Smooth muscle cell of the brain vasculature (primary cell): ENCODE measurements around the gene FMN1.

Experiments
- DNase-seq: peaks from one replicate; pipeline ENCODE4 v3.0.0-alpha.2; 2012; ENCODE audit warnings: low read depth, low spot score

Gene FMN1

DNA sequence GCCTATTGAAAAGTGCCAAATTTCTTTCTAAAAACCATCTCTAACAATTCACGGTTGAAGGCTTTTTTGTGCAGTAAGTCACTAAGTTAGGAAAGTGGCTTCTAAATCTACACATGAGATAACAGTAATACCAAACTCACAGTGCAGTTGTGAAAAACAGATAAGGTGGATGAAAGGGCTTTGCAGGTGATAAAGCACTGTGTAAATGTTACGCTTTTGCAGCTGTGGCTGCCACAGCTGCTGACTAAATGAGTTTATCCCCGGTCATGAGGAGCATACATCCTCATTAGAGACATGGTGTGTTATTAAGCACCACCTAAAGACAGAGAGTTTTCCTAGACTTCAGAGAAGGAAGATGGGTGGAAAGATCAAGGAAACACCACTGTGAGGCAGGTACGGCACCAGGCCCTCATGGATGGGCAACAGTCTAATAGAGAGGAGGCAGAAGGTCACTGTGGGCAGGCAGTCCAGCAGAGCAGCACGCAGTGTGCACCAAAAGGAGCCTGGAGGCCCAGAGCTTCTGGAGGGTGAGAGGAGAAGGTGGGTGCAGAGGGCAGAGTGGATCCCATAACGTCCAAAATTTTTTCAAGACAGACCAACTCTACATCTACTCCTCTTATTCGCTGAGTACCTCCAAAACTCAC lies 68.5 kb downstream of the FMN1 start:
- DNase-seq: no peak

DNA sequence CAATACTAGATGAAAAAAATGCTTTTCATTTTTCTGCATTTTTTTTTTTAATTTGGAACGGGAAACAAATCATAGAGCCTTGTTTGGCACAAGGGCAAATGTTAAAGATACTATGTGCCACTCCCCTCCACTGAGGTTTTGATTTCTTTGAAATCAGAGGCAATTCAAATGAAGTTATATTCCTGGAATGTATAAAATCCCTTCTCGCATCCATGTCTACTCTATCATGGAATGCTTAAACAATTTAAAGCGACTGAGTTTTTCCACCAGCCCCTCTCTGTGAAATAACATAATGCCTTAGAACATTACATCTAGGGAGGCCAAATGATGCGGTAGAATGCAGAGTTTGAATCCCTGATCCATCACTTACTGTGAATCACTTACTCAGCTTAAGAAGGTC lies 69.7 kb downstream of the FMN1 start:
- no peak for DNase-seq

GRCh38 chr15:33124279-33124678 lies 70.2 kb downstream of the FMN1 start:
- no peak for DNase-seq

DNA sequence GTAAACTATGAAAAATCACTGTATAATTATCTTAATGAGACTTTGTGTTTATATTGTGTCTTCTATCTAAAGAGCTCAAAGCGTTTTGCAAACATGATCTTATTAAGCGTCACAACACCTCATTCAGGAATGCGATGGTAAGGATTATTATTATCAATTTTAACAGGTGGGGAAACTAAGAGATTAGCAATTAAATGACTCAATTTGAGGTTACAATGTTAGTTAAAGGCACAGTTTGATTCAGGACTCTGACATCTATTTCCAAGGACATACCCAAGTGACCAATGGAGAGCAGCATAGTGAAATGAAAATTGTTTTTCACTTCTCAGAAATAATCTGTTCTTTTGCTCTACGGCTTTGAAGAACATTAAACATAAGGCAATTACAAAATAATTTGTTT lies 74.6 kb downstream of the FMN1 start:
- no peak for DNase-seq

GRCh38 chr15:33119273-33119672 lies 75.2 kb downstream of the FMN1 start:
- no peak for DNase-seq

- DNase-seq: no peak
Observed at GRCh38 chr15:33116198-33116597, 78.3 kb downstream of the FMN1 start.

DNA sequence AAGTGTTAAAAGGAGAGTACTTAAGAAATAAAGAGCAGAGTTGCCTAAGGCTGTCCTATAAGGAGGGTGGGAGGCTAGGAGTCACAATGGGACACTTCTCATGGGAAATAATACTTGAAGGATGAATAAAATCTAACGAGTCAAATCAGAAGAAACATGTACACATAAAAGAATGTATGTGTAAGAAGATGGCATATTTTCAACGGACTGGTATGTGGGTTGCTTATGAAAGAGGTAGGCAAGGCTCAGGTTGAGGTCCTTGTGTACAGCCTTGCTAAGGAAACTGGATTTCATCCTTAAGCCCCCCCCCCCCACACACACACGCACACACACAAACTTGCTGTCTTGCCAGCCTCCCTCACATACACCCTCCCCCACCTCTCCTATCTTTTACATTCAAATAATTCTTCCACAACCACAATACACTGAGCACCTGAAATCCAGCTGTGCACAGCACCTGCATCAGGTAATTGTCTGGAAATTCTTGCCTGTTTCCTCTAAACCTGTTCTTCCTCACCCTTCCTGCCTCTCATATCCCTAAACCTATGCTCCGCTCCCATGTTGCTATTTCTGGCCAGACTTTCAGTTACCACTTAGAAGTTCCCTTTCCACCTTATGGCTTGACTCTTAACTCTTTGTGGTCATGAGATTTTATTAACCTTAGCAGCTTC lies 79.2 kb downstream of the FMN1 start:
- DNase-seq: no peak

GRCh38 chr15:33114374-33114717 lies 80.2 kb downstream of the FMN1 start:
- no peak for DNase-seq

DNA sequence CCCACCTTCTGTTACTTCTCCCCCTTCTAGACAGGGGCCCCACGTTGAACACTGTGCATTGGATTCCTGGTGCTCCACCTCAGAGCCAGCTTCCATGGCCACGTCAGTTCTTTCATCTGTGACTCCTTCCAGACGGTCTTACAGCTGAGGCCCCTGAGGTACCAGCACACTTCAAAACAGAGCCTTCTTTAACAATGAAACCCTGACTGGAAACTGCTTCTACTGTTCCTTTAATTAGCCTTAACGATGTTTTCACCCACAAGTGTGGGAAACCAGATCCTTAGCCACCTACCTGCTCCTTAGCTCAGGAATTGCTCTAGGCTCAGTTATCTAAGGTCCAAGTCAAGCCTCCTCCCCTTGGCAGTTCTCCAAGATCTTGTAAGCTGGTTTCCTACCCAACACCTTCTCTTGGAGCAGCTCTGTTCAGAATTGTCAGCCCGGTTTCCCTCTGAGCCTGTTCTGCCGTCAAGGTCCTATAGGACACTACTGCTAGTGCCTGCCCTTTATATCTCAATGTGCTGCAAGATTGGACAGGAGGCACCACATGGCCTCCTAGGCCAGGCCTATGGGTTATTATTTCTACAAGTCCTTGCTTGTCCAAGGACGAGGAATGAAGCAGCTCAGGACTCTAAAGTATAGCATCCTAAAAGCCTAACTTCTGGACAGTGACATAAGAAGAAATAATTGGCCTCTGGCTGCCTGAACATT lies 80.7 kb downstream of the FMN1 start:
- DNase-seq: no peak

GRCh38 chr15:33112541-33113105 lies 81.9 kb downstream of the FMN1 start:
- no peak for DNase-seq

- no peak for DNase-seq
Observed at GRCh38 chr15:33111041-33111451, 83.5 kb downstream of the FMN1 start.

DNA sequence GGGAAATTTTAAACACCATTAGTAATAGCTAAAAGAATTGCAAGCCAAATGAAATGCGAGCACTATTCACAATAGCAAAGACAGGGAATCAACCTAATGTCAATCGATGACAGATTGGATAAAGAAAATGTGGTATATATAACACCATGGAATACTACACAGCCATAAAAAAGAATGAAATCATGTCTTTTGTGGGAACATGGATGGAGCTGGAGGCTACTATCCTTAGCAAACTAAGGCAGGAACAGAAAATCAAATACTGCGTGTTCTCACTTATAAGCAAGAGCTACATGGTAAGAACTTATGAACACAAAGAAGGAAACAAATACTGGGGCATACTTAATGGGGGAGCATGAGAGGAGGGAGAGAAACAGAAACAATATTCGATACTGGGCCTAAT lies 85.2 kb downstream of the FMN1 start:
- no peak for DNase-seq

DNA sequence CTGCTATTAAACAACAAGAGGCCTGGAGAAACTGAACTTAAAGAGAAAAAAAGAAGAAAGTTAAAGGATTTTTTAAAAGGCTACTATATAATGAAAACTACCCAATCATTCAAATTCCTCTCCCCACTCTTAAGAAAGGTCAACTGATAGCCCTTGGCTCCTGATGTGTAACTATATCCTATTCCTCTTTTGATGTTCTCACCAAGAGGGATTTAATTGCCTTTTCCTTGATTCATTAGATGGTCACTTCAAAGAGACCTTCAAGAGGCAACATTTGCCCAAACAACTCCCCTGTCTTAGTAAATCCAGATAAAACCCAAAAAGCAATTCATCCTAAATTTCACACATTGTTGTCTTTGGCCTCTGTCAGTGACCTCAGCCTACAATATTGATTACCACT lies 86.0 kb downstream of the FMN1 start:
- no peak for DNase-seq

DNA sequence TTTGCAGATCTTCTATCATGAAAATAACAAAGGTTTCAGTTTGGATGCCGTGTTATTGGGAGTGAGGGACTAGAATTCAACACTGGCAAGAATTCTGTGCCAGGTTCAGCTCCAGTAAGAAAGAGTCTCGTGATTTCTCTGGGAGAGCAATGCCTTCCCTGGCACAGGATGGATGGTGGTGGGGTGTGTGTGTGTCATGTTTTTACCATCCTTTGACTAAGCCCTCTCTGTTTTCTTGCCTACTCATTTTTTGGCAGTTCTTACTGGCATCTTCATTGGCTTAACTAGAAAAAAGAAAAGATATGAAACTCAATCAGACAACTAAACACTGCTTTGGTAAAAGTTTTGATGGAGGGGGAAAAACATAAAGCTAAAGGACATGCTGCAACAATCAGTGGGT lies 86.6 kb downstream of the FMN1 start:
- DNase-seq: no peak

GRCh38 chr15:33104212-33104611 lies 90.3 kb downstream of the FMN1 start:
- DNase-seq: no peak

GRCh38 chr15:33101036-33101435 lies 93.5 kb downstream of the FMN1 start:
- DNase-seq: no peak

- no peak for DNase-seq
Observed at GRCh38 chr15:33100314-33100713, 94.2 kb downstream of the FMN1 start.

DNA sequence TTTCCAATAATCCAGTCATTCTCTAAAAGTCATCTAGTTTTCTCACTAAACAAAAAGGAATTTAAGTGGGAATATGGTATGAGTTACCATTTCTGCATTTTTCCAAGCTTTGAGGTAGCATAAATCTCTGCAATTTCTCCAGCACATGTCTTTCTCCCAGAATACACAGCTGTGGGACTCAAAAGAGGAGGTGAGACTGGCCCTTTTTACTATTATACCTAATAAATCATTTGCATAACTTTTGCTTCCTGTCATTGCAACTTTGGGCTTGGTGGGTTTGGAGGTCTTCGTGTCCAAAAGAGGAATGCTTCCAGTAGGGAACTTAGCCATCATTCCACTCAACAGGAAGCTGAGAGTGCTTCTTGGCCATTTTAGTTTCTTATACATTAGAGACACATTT lies 94.8 kb downstream of the FMN1 start:
- no peak for DNase-seq

- DNase-seq: no peak
Observed at GRCh38 chr15:33099213-33099612, 95.3 kb downstream of the FMN1 start.

- DNase-seq: no peak
Observed at GRCh38 chr15:33098094-33099058, 96.1 kb downstream of the FMN1 start.

DNA sequence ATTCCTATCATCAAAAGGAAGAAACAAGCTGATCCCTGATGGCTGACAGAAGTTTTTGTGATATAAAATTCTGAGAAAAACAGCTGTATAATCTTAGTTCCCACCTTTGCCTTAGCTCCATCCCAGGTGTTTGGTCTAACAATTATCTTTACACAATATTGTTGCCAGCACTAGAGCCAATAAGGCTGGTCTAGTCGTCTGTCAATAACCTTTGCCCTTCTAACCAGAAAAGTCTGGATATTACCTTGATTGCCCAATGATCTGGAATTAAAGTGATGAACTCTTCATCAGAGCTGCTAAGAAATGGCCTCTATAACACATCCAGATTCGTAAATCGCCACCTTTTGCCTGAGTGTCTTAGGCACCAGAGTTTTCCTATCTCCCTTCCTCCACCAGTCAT lies 98.4 kb downstream of the FMN1 start:
- no peak for DNase-seq

- DNase-seq: no peak
Observed at GRCh38 chr15:33095641-33096040, 98.9 kb downstream of the FMN1 start.
